Activated T-cell treated with anti-CD3 and anti-CD28 coated beads for 4 hours (primary cell): ENCODE measurements around the gene OBSCN.

Source experiments
- DNase-seq: peaks from one replicate; pipeline ENCODE4 v3.0.0-alpha.2; 2020

Gene OBSCN

GRCh38 chr1:228291906-228292608 lies 84.2 kb downstream of the OBSCN start:
- DNase-seq = no peak

DNA sequence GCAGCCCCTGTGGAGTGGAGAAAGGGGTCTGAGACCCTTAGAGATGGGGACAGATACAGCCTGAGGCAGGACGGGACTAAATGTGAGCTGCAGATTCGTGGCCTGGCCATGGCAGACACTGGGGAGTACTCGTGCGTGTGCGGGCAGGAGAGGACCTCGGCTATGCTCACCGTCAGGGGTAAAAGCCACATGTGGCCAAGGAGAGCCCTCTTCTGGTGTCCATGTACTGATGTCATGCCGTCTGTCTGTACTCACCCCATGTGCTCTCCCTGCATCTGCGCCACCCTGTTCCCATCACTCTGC lies 84.7 kb downstream of the OBSCN start:
- DNase-seq = no peak

GRCh38 chr1:228293393-228293792 lies 85.5 kb downstream of the OBSCN start:
- DNase-seq = no peak

GRCh38 chr1:228293816-228294500 lies 86.1 kb downstream of the OBSCN start:
- DNase-seq = no peak

- DNase-seq = no peak
Measured at GRCh38 chr1:228294717-228295116, 86.9 kb downstream of the OBSCN start.

GRCh38 chr1:228295201-228295600 lies 87.4 kb downstream of the OBSCN start:
- DNase-seq = no peak

- DNase-seq = no peak
Measured at GRCh38 chr1:228295981-228296380, 88.1 kb downstream of the OBSCN start.

GRCh38 chr1:228297242-228297641 lies 89.4 kb downstream of the OBSCN start:
- DNase-seq = no peak

DNA sequence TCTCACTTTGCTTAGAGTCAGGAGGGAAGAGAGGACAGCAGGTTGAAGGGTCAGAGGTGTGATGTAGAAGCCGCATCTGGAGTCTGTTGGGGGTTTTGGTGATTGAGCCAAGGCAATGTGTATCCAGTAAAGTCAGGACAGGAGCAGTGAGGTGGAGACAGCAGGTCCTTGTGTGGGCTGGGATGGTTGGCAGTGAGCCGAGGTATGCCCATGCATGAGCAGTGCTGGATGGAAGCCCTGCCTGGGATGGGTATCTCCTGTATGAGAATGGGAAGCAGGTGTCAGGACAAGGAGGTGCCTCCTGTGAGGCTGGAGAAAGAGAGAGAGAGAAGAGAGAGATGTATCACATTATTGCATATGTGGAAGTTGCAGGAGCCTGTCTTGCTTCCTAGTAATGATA lies 90.0 kb downstream of the OBSCN start:
- DNase-seq = no peak

DNA sequence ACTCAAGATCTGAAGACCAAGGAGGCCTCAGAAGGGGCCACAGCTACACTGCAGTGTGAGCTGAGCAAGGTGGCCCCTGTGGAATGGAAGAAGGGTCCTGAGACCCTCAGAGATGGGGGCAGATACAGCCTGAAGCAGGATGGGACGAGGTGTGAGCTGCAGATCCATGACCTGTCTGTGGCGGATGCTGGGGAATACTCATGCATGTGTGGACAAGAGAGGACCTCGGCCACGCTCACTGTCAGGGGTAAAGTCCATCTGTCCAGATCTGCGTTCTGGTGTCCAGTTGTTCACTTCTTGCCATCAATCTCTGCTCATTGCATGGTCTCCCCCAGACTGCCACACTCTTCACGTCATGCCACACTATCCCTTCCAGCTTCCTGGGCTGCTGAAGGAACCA lies 90.6 kb downstream of the OBSCN start:
- DNase-seq = no peak

DNA sequence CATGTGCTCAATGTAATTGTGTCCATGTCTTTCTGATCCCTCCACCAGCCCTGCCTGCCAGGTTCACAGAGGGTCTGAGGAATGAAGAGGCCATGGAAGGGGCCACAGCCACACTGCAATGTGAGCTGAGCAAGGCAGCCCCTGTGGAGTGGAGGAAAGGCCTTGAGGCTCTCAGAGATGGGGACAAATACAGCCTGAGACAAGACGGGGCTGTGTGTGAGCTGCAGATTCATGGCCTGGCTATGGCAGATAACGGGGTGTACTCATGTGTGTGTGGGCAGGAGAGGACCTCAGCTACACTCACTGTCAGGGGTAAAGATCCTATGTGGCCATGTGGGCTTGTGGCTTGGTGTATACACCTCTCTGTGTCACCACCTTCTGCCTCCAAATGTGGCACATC lies 91.4 kb downstream of the OBSCN start:
- no peak for DNase-seq

- no peak for DNase-seq
Measured at GRCh38 chr1:228299901-228300300, 92.1 kb downstream of the OBSCN start.

DNA sequence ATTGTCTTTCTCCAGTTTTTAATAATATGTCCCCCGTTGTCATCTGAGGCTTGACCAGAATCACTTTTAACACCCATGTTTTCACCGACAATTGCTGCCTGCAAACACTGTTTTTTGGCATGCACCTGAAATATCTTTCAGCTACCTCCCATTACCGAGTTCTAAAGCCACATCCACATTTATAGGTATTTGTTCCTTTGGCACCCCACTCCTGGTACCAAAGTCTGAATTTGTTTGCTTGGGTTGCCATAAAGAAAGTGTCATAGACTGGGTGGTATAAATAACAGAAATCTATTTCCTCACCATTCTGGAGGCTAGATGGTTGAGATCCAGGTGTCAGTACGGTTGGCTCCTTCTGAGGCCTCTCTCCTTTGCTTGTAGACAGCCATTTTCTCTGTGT lies 94.2 kb downstream of the OBSCN start:
- DNase-seq = no peak

DNA sequence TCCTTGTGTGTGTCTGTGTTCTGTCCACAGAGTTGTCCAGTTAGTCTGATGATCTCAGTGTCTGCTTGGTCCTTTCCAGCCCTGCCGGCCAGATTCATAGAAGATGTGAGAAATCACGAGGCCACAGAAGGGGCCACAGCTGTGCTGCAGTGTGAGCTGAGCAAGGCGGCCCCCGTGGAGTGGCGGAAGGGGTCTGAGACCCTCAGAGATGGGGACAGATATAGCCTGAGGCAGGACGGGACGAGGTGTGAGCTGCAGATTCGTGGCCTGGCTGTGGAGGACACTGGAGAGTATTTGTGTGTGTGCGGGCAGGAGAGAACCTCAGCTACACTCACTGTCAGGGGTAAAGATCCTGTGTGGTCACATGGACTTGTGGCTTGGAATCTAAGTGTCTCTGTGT lies 95.8 kb downstream of the OBSCN start:
- DNase-seq = no peak

DNA sequence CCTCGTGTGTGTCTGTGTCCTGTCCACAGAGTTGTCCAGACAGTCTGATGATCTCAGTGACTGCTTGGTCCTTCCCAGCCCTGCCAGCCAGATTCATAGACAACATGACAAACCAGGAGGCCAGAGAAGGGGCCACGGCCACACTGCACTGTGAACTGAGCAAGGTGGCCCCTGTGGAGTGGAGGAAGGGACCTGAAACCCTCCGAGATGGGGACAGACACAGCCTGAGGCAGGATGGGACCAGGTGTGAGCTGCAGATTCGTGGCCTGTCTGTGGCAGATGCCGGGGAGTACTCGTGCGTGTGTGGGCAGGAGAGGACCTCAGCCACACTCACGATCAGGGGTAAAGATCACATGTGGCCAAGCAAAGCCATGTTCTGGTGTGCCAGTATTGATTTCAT lies 96.4 kb downstream of the OBSCN start:
- DNase-seq = no peak

- DNase-seq = no peak
Measured at GRCh38 chr1:228304766-228305395, 97.0 kb downstream of the OBSCN start.

DNA sequence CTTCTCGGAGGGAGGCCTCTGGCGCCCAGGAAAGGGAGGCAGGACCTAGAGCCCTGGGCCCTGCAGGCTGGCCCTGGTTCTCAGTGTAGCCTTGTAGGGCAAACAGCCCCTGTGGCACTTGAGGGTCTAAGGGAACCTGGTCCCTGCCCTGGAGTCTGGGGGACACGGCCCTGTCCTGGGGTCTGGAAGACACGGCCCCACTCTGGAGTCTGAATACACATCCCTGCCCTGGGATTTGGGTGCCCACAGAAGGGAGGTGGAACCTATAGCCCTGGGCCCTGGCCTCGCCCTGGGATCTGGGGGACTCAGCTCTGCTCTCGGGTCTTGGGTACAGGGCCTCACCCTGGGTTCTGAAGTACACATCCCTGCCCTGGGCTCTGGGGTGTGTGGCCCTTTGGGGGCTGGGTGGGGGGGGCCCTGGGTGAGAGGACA lies 97.9 kb downstream of the OBSCN start:
- no peak for DNase-seq

DNA sequence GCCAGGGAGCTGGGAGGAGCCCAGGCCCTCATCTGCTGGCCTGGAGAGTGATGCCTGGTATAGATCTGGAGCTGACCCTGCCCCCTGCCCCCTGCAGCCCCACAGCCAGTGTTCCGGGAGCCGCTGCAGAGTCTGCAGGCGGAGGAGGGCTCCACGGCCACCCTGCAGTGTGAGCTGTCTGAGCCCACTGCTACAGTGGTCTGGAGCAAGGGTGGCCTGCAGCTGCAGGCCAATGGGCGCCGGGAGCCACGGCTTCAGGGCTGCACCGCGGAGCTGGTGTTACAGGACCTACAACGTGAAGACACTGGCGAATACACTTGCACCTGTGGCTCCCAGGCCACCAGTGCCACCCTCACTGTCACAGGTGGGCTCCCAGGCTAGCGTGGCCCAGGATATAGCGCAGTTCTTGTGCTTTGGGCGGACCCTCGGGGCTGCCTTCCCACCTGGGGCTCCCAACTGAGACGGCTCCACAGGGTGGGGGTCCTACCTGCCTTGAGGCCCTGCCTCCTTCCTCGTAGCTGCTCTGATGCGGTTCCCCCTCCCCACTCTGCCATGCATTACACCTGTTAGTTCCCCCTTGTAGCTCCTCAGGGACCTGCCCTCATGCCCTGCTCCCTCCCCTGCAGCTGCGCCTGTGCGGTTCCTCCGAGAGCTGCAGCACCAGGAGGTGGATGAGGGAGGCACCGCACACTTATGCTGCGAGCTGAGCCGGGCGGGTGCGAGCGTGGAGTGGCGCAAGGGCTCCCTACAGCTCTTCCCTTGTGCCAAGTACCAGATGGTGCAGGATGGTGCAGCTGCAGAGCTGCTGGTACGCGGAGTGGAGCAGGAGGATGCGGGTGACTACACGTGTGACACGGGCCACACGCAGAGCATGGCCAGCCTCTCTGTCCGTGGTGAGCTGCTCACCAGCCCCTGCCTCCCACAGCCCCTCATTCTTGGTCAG lies 98.7 kb downstream of the OBSCN start:
- no peak for DNase-seq

GRCh38 chr1:228307218-228308023 lies 99.6 kb downstream of the OBSCN start:
- no peak for DNase-seq

- DNase-seq = no peak
Measured at GRCh38 chr1:228308085-228308601, 100.3 kb downstream of the OBSCN start.

DNA sequence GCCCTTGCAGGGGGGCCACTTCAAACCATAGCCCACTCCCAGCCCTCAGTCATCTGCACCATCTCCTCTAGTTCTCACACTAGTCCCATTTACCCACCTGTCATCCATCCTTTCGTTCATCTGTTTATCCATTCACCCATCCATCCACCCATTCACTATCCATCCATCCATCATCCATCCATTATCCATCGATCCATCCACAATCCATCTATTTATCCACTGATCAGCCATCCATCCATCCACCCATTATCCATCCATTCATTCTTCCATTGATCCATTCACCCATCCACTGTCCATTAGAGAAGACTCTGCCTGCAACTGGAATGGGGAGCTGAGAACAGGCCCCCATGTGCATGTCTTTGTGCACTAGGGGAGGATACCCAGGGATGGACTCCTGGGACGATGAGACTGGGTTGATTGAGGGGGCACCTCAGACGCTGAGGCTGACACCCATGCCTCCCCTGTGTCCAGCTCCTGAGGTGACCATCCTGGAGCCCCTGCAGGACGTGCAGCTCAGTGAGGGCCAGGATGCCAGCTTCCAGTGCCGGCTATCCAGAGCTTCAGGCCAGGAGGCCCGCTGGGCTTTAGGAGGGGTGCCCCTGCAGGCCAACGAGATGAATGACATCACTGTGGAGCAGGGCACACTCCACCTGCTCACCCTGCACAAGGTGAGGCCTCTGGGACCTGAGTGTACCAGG lies 100.9 kb downstream of the OBSCN start:
- no peak for DNase-seq
